ENCODE results near the gene BMP8B.
A peak's percentile ranks its signal among the peaks of the same experiment; 100 is the strongest.

Gene BMP8B

DNA sequence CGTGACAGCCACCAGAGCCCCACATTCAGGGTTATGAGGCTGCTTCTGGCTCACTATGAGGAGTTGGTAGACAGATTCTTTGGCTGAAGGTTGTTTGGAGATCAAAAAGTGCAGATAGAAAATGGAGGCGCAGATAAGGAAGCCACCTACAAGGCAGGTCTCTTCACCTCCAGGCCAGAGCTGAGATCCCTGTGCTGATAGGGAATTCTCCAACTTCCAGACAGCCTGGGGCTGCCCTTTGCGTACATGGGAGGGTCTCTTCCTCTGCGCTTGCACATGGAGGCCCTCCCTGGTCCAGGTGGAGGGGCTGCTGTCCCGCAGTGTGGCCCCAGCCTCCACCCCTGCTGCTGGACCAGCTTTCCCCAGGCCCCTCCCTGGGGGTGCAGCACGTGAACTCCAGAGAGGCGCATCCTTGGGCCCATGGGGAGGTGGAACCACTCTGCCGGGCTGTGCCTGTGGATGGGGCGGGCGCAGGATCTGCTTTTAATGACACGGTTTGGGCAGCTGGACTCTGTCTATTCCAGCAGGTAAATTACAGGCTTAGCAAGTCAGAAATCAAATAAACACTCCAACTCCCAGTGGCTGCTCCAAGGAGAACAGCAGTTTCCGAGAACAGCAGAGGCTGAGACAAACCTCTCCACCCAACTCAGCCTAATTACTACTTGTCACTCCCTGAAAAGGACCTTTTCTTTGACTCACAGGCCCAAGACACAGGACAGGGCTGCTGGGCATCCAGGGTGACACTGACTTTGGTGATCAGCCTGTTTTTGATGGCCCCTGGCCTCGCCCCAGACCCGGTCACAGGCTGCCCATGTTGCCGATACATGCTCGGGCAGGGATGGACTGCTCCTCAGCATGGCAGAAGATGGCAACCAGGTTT is 29.9 kb downstream of the BMP8B start:
- DNase-seq (ENCODE audit: low spot score): no peak

- no peak for DNase-seq (ENCODE audit: low spot score)
Observed at GRCh38 chr1:39757501-39757900, 31.2 kb downstream of the BMP8B start.

GRCh38 chr1:39755965-39756659 is 32.6 kb downstream of the BMP8B start:
- DNase-seq (ENCODE audit: low spot score): no peak

GRCh38 chr1:39754906-39755504 is 33.7 kb downstream of the BMP8B start:
- no peak for DNase-seq (ENCODE audit: low spot score)

GRCh38 chr1:39754026-39754570 is 34.6 kb downstream of the BMP8B start:
- no peak for DNase-seq (ENCODE audit: low spot score)

DNA sequence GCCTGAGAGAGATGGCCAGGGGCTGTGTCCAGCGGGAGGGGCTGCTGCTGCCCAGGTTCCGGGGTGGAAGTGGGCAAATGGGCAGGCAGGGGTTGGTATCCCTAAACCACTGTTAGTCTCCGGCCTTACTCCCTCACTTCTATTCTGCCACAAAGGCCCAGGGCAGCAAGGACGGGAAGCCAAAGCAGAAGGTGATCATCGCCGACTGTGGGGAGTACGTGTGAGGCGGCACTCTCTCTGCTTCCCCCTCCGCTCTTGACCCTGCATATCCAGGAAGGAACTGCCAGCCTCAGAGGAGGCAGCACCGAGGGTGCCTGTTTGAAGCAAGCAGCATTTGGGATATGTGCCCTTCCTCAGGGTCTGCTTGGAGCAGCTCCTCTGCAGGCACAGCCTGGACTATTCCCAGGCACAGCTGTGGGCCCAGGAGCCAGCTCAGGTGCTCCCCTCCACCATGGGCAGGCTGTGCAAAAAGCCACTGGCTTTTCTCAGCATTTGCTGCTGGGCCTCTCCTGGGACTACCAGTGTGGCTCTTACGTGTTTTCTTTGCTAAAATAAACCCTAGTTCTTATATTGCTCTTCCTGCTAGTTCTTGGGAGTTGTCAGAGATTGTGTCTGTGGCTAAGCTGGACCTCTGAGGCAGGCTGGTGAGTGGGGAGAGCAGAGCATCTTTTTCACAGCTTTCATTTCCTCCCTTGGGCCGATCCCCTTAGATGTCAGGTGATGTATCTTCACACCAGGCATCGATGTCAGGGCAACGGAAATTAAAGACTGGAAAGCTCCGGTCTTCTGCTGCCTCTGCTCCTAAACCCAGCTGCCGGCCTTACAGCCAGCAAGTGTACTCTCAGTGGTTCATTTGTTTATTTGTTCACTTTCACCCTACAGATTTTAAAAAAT is 35.3 kb downstream of the BMP8B start:
- no peak for DNase-seq (ENCODE audit: low spot score)

DNA sequence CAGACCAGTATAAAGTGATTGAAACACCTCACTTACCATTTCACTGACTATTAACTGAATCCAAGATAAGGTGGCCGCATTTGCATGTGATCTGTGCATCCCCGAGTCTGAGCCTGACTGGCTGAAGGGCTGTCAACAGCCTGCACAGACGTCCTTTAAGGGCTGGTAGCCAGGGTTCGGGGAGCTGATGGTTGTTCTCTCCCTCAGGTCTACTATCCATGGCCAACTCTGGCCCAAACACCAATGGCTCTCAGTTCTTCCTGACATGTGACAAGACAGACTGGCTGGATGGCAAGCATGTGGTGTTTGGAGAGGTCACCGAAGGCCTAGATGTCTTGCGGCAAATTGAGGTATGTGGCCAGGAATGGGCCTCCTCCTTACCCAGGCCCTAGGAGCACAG is 36.0 kb downstream of the BMP8B start:
- no peak for DNase-seq (ENCODE audit: low spot score)

DNA sequence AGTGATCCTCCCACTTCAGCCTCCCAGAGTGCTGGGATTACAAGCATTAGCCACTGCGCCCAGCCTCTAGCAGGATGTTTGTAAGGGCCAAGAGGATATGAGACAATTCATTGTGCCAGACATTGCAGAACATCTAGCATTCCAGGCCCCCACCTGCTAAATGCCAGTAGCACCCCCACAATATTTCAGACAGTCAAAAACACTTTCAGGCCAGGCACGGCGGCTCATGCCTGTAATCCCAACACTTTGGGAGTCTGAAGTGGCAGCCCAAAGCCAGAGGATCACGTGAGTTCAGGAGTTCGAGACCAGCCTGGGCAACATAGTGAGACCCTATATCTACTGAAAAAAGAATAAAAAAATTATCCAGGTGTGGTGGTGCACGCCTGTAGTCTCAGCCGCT is 37.1 kb downstream of the BMP8B start:
- no peak for DNase-seq (ENCODE audit: low spot score)

DNA sequence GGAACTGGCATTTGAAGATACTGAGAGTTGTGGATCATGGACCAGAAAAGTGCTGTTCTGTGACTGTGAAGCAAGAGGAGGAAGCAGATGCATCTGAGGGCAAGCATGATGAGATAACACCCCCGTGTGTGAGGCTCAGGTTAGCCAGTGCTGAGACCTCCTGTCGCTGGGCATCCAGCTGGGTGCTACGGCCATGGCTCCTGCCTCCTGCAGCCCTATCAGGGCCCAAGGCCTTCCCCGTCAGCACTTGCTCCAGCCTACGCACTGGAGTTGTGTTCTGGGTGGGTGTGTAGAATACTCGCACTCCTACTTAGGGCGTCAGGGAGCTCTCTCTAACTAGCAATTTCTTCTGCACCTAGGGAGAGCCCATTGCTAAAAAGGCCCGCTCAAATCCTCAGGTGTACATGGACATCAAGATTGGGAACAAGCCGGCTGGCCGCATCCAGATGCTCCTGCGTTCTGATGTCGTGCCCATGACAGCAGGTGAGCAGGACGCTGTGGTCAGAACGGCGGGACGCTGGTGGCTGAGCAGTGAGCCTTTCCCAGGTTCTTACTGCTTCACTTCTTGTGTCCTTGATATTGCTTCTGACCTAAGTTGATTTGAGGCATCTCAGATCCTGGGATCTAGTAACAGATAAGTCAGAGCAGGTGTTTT is 43.5 kb downstream of the BMP8B start:
- no peak for DNase-seq (ENCODE audit: low spot score)

DNA sequence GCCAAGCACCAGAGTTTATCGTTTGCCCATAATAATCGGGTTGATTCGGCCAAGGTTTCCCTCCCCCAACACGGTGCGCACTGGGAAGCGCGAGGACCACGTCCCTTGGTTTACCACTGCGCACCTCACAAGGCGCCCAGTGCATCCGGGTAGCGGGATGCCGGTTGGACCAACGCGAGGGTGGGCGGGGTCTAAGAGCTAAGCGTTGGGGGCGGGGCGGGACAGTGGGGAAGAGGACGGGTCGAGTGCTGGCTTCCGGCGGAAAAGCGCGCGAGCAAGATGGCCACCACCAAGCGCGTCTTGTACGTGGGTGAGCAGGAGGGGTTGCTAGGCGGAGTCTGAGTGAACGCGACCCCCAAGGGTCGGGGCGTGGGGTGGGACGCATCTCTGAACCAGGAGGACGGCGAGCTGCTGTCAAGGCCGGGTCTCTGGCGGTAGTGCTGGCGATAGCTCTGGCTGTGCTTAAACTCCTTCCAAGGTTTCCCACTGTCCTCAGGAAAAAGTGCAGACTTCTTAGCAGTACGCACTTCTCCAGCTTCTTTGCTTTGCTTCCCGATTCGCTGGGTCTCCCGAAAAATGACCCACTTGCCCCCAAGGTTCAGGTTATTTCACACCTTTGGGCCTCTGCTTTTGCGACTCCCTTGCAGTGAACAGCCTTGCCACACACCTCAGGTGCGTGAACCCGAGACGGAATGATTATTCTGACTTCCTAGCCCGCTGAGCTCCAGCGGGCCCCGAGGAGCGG is 49.9 kb downstream of the BMP8B start, which contains the start of gene PPIE:
Gene PPIE (plus strand): TSS at position 261 of the 745 bp plus-strand sequence. CDS start 19 bp downstream, at position 280.
- DNase-seq (ENCODE audit: low spot score): peak; percentile 94

- DNase-seq (ENCODE audit: low spot score): no peak
Observed at GRCh38 chr1:39737546-39738169, 51.0 kb downstream of the BMP8B start.

DNA sequence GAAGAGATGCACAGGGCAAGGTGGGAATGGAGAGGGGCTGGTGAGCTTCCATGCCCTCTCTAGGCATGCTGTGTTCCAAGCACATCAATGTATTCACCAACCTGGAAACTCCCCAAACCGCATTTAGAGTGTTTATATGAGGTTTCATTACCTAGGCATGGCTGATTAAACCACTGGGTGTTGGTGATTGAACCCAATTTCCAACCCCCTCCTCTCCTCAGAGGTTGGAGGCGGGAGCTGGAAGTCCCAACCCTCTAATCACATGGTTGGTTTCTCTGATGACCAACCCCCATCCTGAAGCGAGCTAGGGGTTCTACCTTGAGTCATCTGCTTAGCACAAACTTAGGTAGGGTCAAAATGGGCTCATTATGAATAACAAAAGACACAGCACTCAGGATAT is 52.9 kb downstream of the BMP8B start:
- DNase-seq (ENCODE audit: low spot score): no peak

DNA sequence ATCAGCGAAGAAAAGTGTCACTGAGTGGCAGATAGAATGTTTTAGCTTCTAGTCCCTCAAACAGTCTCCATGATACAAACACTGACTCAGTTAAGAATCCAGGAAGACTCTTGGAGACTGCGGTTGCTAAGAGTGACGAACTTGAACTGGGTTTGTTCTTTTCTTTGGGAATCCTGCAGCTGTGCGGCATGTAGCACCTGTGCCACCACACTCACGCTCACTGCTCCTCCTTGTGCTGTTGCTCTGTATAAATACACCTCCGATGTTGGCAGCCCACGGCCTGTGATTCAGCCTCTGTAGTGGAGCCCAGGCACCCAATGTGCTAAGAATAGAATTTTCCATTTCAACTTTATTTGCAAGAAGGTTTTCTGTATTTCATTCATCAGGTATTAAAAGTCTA is 55.5 kb downstream of the BMP8B start:
- DNase-seq (ENCODE audit: low spot score): no peak

- no peak for DNase-seq (ENCODE audit: low spot score)
Observed at GRCh38 chr1:39732730-39733129, 55.9 kb downstream of the BMP8B start.

DNA sequence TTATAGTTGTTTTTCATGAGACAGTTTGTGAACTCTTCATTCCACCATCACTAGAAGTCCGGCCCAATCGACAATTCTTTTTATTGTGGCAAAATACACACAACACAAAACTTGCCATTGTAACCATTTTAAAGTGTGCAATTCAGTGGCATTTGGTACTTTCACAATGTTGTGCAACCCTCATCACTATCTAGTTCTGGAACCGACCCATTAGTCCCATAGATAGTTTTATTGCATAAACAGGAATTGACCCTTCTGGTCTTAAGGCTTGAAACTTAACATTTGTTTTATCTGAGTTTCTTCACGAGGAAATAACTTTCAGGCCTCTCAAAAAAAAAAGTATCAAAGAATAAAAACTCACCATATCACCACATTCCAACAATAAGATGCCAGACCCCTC is 58.8 kb downstream of the BMP8B start:
- no peak for DNase-seq (ENCODE audit: low spot score)

DNA sequence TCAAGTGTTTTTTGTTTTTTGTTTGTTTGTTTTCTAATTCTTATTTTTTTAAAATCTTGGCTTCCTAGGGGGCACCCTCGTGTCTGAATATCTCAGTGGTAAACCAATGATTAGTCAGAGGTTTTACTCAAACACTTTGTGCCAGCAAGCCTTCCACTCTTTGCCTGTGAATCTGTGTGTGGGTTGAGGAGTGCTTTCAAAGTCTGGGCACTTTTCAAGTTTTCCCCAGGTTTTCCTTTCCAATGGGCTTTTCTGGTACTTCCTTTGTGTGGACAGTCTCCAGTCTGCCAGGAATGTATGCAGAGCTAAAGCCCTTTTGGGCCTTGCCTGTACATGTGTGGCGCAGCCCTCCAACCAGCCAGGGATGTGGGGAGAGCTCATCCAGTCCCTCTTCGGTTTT is 59.6 kb downstream of the BMP8B start:
- no peak for DNase-seq (ENCODE audit: low spot score)

- DNase-seq (ENCODE audit: low spot score): no peak
Observed at GRCh38 chr1:39727932-39728317, 60.7 kb downstream of the BMP8B start.

GRCh38 chr1:39727221-39727931 is 61.3 kb downstream of the BMP8B start:
- no peak for DNase-seq (ENCODE audit: low spot score)

DNA sequence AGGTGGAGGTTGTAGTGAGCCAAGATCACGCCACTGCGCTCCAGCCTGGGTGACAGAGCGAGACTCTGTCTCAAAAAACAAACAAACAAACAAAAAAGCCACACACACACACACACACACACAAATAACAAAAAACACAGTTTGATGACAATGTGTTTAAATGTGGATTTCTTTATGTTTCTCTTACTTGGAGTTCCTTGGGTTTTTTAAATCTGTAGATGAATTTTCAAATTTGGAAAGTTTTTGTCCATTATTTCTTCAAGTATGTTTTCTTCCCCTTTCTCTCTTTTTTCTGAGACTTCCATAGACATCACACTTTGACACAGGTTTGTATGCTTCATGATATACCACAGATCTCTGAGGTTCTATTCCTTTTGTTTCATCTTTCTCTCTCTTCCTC is 62.1 kb downstream of the BMP8B start:
- no peak for DNase-seq (ENCODE audit: low spot score)
